GM21576 (cell line): ENCODE results near the gene BORCS5.
"Not testable (repeated sequence)": the region's sequence is repeated elsewhere in the genome, so short reads cannot be mapped to it uniquely, and the experiment has no call there.

Experiments used
- ATAC-seq: cut with Tn5 transposase; IDR thresholded peaks from one replicate; pipeline ENCODE4 v1.9.1; 2021; ENCODE audit warnings: mild to moderate bottlenecking, moderate library complexity; ENCODE audit not compliant: unreplicated experiment

Gene BORCS5

GRCh38 chr12:12356896-12357718, at the start of gene BORCS5:
BORCS5 (plus strand) TSS chr12:12357078; CDS start chr12:12357452, 374 bp downstream.
- ATAC-seq: peak; percentile 85

GRCh38 chr12:12310695-12311094, 46.2 kb upstream of the BORCS5 start:
- not testable (repeated sequence) for ATAC-seq

GRCh38 chr12:12315838-12316237, 41.0 kb upstream of the BORCS5 start:
- ATAC-seq: no peak

- ATAC-seq: no peak
Observed at GRCh38 chr12:12319451-12320183, 37.3 kb upstream of the BORCS5 start.

- ATAC-seq: no peak
Observed at GRCh38 chr12:12323118-12323517, 33.8 kb upstream of the BORCS5 start.

GRCh38 chr12:12323591-12323990, 33.3 kb upstream of the BORCS5 start:
- no peak for ATAC-seq

- no peak for ATAC-seq
Observed at GRCh38 chr12:12326262-12326661, 30.6 kb upstream of the BORCS5 start.

GRCh38 chr12:12327802-12328201, 29.1 kb upstream of the BORCS5 start:
- ATAC-seq: no peak

GRCh38 chr12:12331244-12331771, 25.6 kb upstream of the BORCS5 start:
- ATAC-seq: no peak

- ATAC-seq: no peak
Observed at GRCh38 chr12:12331896-12332295, 25.0 kb upstream of the BORCS5 start.

- no peak for ATAC-seq
Observed at GRCh38 chr12:12333407-12334366, 23.2 kb upstream of the BORCS5 start.

- peak; percentile 67 for ATAC-seq
Observed at GRCh38 chr12:12334367-12335040, 22.4 kb upstream of the BORCS5 start.

GRCh38 chr12:12336049-12336411, 20.8 kb upstream of the BORCS5 start:
- no peak for ATAC-seq

GRCh38 chr12:12336511-12336910, 20.4 kb upstream of the BORCS5 start:
- ATAC-seq: no peak

- ATAC-seq: no peak
Observed at GRCh38 chr12:12338527-12339168, 18.2 kb upstream of the BORCS5 start.

GRCh38 chr12:12349711-12350665, 6.9 kb upstream of the BORCS5 start, which contains the start of gene MANSC1:
MANSC1 (minus strand) TSS chr12:12350242; CDS start chr12:12343314, 6,928 bp downstream.
- ATAC-seq: peak; percentile 56

- ATAC-seq: no peak
Observed at GRCh38 chr12:12350868-12351463, 5.9 kb upstream of the BORCS5 start.
